Colonic mucosa (tissue), 4 donors: ENCODE results near the gene CTBP1. TPM values are rescaled to one million over a fixed set of nuclear protein-coding genes. Genes with fewer than 3 reads are reported as not detected.

ENCODE experiments used
- DNase-seq: peaks from one replicate; pipeline ENCODE4 v3.0.0-alpha.2; 2020
- H3K27ac ChIP-seq: fragments of 200-600 bp; one replicate; pipeline ENCODE4 v1.8.0; 2021
- H3K27me3 ChIP-seq: fragments of 200-600 bp; one replicate; pipeline ENCODE4 v1.8.0; 2021
- H3K36me3 ChIP-seq: fragments of 200-600 bp; one replicate; pipeline ENCODE4 v1.8.0; 2021
- H3K4me1 ChIP-seq: fragments of 200-600 bp; one replicate; pipeline ENCODE4 v1.8.0; 2021; ENCODE audit warnings: mild to moderate bottlenecking
- H3K4me3 ChIP-seq: fragments of 200-600 bp; one replicate; pipeline ENCODE4 v1.8.0; 2021
- H3K9ac ChIP-seq, 2 donors: one replicate each; pipeline ENCODE4 v1.7.0; 2013; ENCODE audit warnings: control low read depth in 2 of 2, low read depth in 2 of 2, low read length in 2 of 2
- H3K9me3 ChIP-seq: fragments of 200-600 bp; one replicate; pipeline ENCODE4 v1.8.0; 2021
- intact Hi-C: fragments of 100-400 bp; cut with DNase I; formaldehyde crosslinking; loops from one replicate; pipeline ENCODE4 v1.14.1; 2022
- total RNA-seq, 2 donors: library from RNA; stranded (reverse); fragmentation: NEBNext Ultra II Directional in 1 of 2; extraction: Animal tissue kit (Norgen Biotek cat#: 25700) in 1 of 2; gene quantifications; one replicate each; pipeline ENCODE4 v1.2.1, GENCODE V29; 2021
- TF ChIP-seq, protein P1 (sequence below): fragments of 200-600 bp; IDR thresholded peaks from one replicate; pipeline ENCODE4 v1.8.0; 2022; ENCODE audit warnings: antibody characterized with exemption, mild to moderate bottlenecking
- donor health status: healthy.
- donor health status: DM: no; HTN: no; CAD: no.
- donor health status: DM: no; HTN: no; CAD: no.

Gene CTBP1
- total RNA-seq, 2 donors from 2014 or later, result 137 to 200 TPM

DNA sequence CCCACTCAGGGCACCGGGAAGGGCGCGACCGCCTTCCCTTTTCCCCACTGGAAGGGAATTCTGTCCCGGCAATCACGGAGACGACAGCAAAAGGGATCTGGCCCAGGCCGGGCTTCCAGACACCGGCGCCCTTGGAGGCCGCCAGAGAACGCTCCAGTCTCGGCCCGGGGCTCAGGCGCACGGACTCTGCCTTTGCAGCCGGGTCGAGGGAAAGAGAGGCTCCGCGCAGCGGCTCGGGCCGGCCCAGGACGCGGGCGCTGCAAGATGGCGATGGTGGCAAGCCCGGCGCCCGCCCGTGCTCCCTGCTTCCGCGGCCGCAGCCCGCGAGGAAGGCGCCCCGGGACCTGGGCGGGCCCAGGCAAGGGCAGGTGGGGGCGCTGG, 1.1 kb downstream of the CTBP1 start:
- no peak for DNase-seq
- Histone ChIP-seq H3K9me3 (no peaks in the 10 kb centered on the region), H3K27ac (peak overlapping the region; percentile 99), H3K27me3 (no peaks in the 10 kb centered on the region), H3K36me3 (no peaks in the 10 kb centered on the region), H3K9ac (peak overlapping the region; percentile 92 to 93), H3K4me3 (peak overlapping the region; percentile 97), H3K4me1 (peaks cover 26% of the 10 kb centered on the region)
- intact Hi-C loops, result loop anchor here (5.0 kb wide), 1 partner anchor 81 kb away; no protein-coding TSS in a partner anchor
- TF ChIP-seq, protein P1, sequence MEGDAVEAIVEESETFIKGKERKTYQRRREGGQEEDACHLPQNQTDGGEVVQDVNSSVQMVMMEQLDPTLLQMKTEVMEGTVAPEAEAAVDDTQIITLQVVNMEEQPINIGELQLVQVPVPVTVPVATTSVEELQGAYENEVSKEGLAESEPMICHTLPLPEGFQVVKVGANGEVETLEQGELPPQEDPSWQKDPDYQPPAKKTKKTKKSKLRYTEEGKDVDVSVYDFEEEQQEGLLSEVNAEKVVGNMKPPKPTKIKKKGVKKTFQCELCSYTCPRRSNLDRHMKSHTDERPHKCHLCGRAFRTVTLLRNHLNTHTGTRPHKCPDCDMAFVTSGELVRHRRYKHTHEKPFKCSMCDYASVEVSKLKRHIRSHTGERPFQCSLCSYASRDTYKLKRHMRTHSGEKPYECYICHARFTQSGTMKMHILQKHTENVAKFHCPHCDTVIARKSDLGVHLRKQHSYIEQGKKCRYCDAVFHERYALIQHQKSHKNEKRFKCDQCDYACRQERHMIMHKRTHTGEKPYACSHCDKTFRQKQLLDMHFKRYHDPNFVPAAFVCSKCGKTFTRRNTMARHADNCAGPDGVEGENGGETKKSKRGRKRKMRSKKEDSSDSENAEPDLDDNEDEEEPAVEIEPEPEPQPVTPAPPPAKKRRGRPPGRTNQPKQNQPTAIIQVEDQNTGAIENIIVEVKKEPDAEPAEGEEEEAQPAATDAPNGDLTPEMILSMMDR, result no peak

DNA sequence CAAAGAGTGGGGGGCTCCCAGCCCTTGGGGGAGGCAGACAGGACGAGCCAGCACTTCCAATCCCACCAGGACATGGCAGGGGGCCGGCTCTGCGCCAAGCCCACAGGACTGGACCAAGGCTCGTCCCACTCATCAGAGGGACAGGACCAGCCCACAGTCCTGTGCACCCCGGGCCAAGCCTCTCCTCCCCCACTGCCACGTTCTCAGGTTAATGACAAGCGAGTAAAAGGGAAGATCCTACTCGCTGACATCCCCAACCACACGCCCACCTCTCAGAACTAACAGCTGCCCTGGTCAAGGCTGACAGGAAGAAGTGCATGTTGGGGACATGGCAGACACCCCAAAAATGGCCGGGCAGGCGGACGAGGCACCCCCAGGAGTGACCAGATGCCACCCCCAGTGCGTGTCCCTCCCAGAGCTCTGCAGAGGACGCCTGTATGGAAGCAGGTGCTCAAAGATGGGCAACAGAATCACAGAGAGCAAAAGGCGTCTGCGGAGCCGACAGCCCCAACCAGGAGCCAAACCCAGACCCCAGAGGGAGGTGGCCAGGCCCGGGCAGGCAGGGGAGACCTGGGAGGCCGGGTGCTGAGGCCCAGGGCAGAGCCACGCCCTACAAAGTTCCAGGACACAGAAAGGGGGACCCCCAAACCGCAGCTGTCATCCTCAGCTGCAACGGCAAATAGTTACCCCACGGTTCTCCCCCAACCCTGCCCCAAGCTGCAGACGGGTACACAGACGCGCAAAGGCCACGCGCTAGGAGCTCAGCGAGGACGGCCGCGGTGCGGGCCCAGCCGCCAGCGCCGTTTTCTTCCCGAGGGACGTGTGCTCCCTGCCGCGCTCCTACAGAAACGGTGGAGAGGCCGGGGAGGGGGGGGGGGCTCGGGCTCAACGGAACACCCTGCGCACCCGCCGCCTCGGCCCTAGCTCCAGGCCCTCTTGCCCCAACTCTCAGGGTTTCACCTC, 1.7 kb downstream of the CTBP1 start:
- no peaks in the 10 kb centered on the region for H3K36me3 ChIP-seq
- TF ChIP-seq, protein P1, result no peak
- H3K9me3 ChIP-seq, result no peaks in the 10 kb centered on the region
- H3K27ac ChIP-seq, result peak overlapping the region; percentile 99
- H3K27me3 ChIP-seq, result no peaks in the 10 kb centered on the region
- H3K9ac ChIP-seq, result peak overlapping the region; percentile 92 to 93
- DNase-seq, result no peak
- peaks cover 30% of the 10 kb centered on the region for H3K4me1 ChIP-seq
- H3K4me3 ChIP-seq, result peak overlapping the region; percentile 97
- intact Hi-C loops, result loop anchor here (5.0 kb wide), 1 partner anchor 80 kb away; no protein-coding TSS in a partner anchor

DNA sequence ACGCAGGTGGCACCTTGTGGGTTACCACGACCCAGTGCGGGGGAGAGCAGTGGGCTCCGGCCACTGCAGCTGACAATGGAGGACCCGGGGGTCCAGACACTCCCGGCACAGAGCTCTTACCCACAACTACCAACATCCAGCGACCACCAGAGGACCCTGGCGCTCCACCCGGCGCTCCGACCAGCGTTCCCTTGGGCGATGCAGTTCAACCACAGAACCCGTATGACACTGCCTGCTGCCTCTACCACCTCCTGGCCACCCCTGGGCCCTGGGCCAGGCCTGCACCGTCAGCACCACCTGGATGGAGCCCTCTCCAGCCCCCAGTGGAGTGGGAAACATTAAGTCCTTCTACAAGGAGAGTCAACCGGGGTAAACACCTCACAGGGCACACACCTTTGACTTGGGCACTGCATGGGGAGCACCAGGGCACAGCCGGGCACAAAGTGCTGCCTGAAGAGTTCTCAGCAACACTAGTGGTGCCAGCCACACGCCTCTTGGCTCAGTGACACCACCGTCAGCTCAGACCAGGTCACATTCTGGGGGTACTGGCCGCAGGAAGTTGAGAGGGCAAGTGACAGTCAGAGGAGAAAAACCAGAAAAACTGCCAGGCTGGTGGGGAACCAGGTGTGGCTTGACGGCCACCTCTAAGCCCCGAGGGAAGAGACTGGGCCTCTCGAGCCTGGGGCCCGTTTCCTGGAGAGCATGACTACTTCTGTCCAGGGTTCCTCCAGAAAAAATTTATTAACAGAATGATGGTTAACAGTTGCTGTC, 2.6 kb downstream of the CTBP1 start:
- Histone ChIP-seq H3K27ac (no peak overlapping the region), H3K36me3 (no peaks in the 10 kb centered on the region), H3K4me1 (peaks cover 38% of the 10 kb centered on the region), H3K9ac (peak overlapping the region; percentile 92 to 93), H3K9me3 (no peaks in the 10 kb centered on the region), H3K4me3 (no peak overlapping the region), H3K27me3 (no peaks in the 10 kb centered on the region)
- DNase-seq, result peak; percentile 21
- TF ChIP-seq, protein P1, result no peak
- intact Hi-C loops, result loop anchor here (5.0 kb wide), 1 partner anchor 79 kb away; no protein-coding TSS in a partner anchor

DNA sequence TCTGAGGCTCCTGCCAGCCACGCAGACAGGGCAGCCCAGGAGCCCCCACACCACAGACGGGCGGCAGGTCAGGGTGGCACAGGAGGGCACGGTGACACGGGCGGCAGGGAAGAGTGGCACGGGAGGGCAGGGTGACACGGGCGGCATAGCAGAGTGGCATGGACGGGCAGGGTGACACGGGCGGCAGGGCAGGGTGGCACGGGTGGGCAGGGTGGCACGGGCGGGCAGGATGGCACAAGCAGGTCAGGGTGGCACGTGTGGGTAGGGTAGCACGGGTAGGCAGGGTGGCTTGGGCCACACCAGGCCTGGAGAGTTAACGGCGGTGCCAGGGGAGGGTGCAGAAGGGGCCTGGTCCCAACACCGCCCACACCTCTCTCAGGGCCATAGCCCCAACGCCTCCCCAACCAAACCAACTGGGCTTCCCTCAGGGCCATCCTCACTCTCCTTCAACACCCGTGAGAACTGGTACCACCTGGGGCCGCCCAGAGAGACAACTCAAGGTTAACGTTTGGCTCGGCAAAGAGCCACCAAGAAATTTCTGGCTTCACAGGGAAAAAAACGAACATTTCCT, 3.4 kb downstream of the CTBP1 start:
- H3K4me3 ChIP-seq, result no peak overlapping the region
- intact Hi-C loops, result loop anchor here (5.0 kb wide), 1 partner anchor 78 kb away; no protein-coding TSS in a partner anchor

More for the DNA sequence above, 3.4 kb downstream of the CTBP1 start:
- Histone ChIP-seq H3K9me3 (no peaks in the 10 kb centered on the region), H3K36me3 (no peaks in the 10 kb centered on the region), H3K27me3 (no peaks in the 10 kb centered on the region), H3K27ac (no peak overlapping the region), H3K4me1 (peaks cover 38% of the 10 kb centered on the region), H3K9ac (no peak overlapping the region)
- no peak for DNase-seq
- TF ChIP-seq, protein P1, result no peak
